Measurements from ENCODE around the gene OXT.
A peak's percentile ranks its signal among the peaks of the same experiment; 100 is the strongest.
"Not testable (repeated sequence)": the region's sequence is repeated elsewhere in the genome, so short reads cannot be mapped to it uniquely, and the experiment has no call there.

Gene OXT

GRCh38 chr20:3106185-3106584, 34.8 kb downstream of the OXT start:
- no peak for DNase-seq
- H3K36me3 Mint-ChIP-seq, result peaks cover 4% of the 10 kb centered on the region
- no peak overlapping the region for H3K4me3 Mint-ChIP-seq
- H3K9me3 Mint-ChIP-seq, result no peaks in the 10 kb centered on the region
- peaks cover 24% of the 10 kb centered on the region for H3K27me3 Mint-ChIP-seq
- H3K27ac Mint-ChIP-seq, result no peak overlapping the region
- CTCF ChIA-PET, result no interaction called here
- H3K4me1 Mint-ChIP-seq, result peaks cover 20% of the 10 kb centered on the region

- Mint-ChIP-seq H3K9me3 (no peaks in the 10 kb centered on the region), H3K36me3 (peaks cover 8% of the 10 kb centered on the region), H3K27ac (no peak overlapping the region), H3K4me3 (no peak overlapping the region), H3K4me1 (peaks cover 15% of the 10 kb centered on the region), H3K27me3 (peaks cover 17% of the 10 kb centered on the region)
- no peak for DNase-seq
- CTCF ChIA-PET, result no interaction called here
These were observed 35.4 kb downstream of the OXT start for GRCh38 chr20:3106658-3107463.

GRCh38 chr20:3107464-3108025, 36.1 kb downstream of the OXT start:
- Mint-ChIP-seq H3K27me3 (peaks cover 11% of the 10 kb centered on the region), H3K9me3 (no peaks in the 10 kb centered on the region), H3K36me3 (peaks cover 8% of the 10 kb centered on the region), H3K4me1 (peaks cover 8% of the 10 kb centered on the region), H3K27ac (no peak overlapping the region), H3K4me3 (no peak overlapping the region)
- DNase-seq, result no peak
- CTCF ChIA-PET, result no interaction called here

GRCh38 chr20:3109350-3110302, 38.2 kb downstream of the OXT start:
- H3K36me3 Mint-ChIP-seq, result peaks cover 19% of the 10 kb centered on the region
- H3K4me3 Mint-ChIP-seq, result no peak overlapping the region
- H3K9me3 Mint-ChIP-seq, result no peaks in the 10 kb centered on the region
- DNase-seq, result no peak
- no peaks in the 10 kb centered on the region for H3K27me3 Mint-ChIP-seq
- CTCF ChIA-PET, result interaction anchor here (0.5 to 1.2 kb wide), 2 partner anchors 54 to 60 kb away, joined by 3 read pairs; no protein-coding TSS in a partner anchor
- no peaks in the 10 kb centered on the region for H3K4me1 Mint-ChIP-seq
- H3K27ac Mint-ChIP-seq, result no peak overlapping the region

GRCh38 chr20:3111507-3111906, 40.1 kb downstream of the OXT start:
- CTCF ChIA-PET, result no interaction called here
- Mint-ChIP-seq H3K36me3 (peaks cover 25% of the 10 kb centered on the region), H3K27me3 (no peaks in the 10 kb centered on the region), H3K4me1 (peaks cover 4% of the 10 kb centered on the region), H3K27ac (no peak overlapping the region), H3K9me3 (no peaks in the 10 kb centered on the region), H3K4me3 (no peak overlapping the region)
- DNase-seq, result no peak

GRCh38 chr20:3111995-3112394, 40.6 kb downstream of the OXT start:
- H3K27ac Mint-ChIP-seq, result no peak overlapping the region
- peaks cover 4% of the 10 kb centered on the region for H3K4me1 Mint-ChIP-seq
- no peaks in the 10 kb centered on the region for H3K27me3 Mint-ChIP-seq
- no peaks in the 10 kb centered on the region for H3K9me3 Mint-ChIP-seq
- peaks cover 24% of the 10 kb centered on the region for H3K36me3 Mint-ChIP-seq
- CTCF ChIA-PET, result no interaction called here
- DNase-seq, result no peak
- no peak overlapping the region for H3K4me3 Mint-ChIP-seq

- CTCF ChIA-PET, result interaction anchor here (0.6 to 2.0 kb wide), 12 partner anchors 11 to 566 kb away, joined by 3 to 6 read pairs (median 3); no protein-coding TSS in a partner anchor
- Mint-ChIP-seq H3K4me1 (peaks cover 17% of the 10 kb centered on the region), H3K27me3 (no peaks in the 10 kb centered on the region), H3K9me3 (no peaks in the 10 kb centered on the region), H3K36me3 (peaks cover 35% of the 10 kb centered on the region), H3K27ac (peak overlapping the region; percentile 24), H3K4me3 (no peak overlapping the region)
- DNase-seq, result peak; percentile 38
These were observed 44.0 kb downstream of the OXT start for GRCh38 chr20:3115190-3116107.

- Mint-ChIP-seq H3K27me3 (no peaks in the 10 kb centered on the region), H3K4me1 (peaks cover 26% of the 10 kb centered on the region), H3K27ac (no peak overlapping the region), H3K36me3 (peaks cover 38% of the 10 kb centered on the region), H3K4me3 (no peak overlapping the region), H3K9me3 (peaks cover under 1% of the 10 kb centered on the region)
- DNase-seq, result no peak
- CTCF ChIA-PET, result interaction anchor here (0.6 to 1.7 kb wide), 7 partner anchors 13 to 565 kb away, joined by 3 to 5 read pairs (median 3); no protein-coding TSS in a partner anchor
These were observed 44.9 kb downstream of the OXT start for GRCh38 chr20:3116341-3116740.

- peaks cover 51% of the 10 kb centered on the region for H3K36me3 Mint-ChIP-seq
- not testable (repeated sequence) for H3K9me3 Mint-ChIP-seq, H3K27me3 Mint-ChIP-seq, H3K4me3 Mint-ChIP-seq
- H3K4me1 Mint-ChIP-seq, result peaks cover 41% of the 10 kb centered on the region
- CTCF ChIA-PET, result interaction anchor here (0.7 to 2.2 kb wide), 9 partner anchors 31 to 199 kb away, joined by 3 to 7 read pairs (median 3); no protein-coding TSS in a partner anchor
- peak overlapping the region; percentile 86 for H3K27ac Mint-ChIP-seq
- DNase-seq, result peak; percentile 76
These were observed 46.5 kb downstream of the OXT start for GRCh38 chr20:3117839-3118379.

- peak overlapping the region; percentile 76 for H3K27ac Mint-ChIP-seq
These were observed 47.6 kb downstream of the OXT start for GRCh38 chr20:3119044-3119443.

GRCh38 chr20:3121271-3121911, 50.0 kb downstream of the OXT start:
- Mint-ChIP-seq H3K4me3 (peak overlapping the region; percentile 64), H3K9me3 (peaks cover 22% of the 10 kb centered on the region), H3K27ac (peak overlapping the region; percentile 99), H3K27me3 (no peaks in the 10 kb centered on the region), H3K36me3 (peaks cover 55% of the 10 kb centered on the region), H3K4me1 (peaks cover 52% of the 10 kb centered on the region)
- DNase-seq, result peak; percentile 58
- CTCF ChIA-PET, result interaction anchor here (1.7 kb wide), 1 partner anchor 68 kb away, joined by 7 read pairs; no protein-coding TSS in a partner anchor

More at GRCh38 chr20:3119044-3119443, 47.6 kb downstream of the OXT start:
- no peak for DNase-seq
- Mint-ChIP-seq H3K4me3 (no peak overlapping the region), H3K36me3 (peaks cover 55% of the 10 kb centered on the region), H3K9me3 (peaks cover 17% of the 10 kb centered on the region), H3K27me3 (no peaks in the 10 kb centered on the region), H3K4me1 (peaks cover 53% of the 10 kb centered on the region)
- CTCF ChIA-PET, result interaction anchor here (1.0 to 2.2 kb wide), 2 partner anchors 29 to 197 kb away, joined by 3 to 7 read pairs; no protein-coding TSS in a partner anchor

All from activated naive CD4-positive, alpha-beta T cell treated with anti-CD3 and anti-CD28 coated beads, Interleukin-2, amount 10 ng/mL, durations not matched to agents 7 days and 5 days (primary cell).